ENCODE measurements around the gene PRKAG2.

Gene PRKAG2

GRCh38 chr7:151776446-151776845, 100.5 kb downstream of the PRKAG2 start:
- no peak for TF ChIP-seq CTCF (IDR thresholded peaks at IDR 0.05; ENCODE audit: low read depth, low read length, missing control alignments)
- no peak overlapping the region for H3K4me3 ChIP-seq (ENCODE audit: low read depth, low read length)
- no peak for DNase-seq (ENCODE audit: low read depth)
- in situ Hi-C loops (cut with HindIII; ENCODE audit: low sequenced_read_pairs): no loop called here

GRCh38 chr7:151775547-151776443, 101.1 kb downstream of the PRKAG2 start:
- in situ Hi-C loops (cut with HindIII; ENCODE audit: low sequenced_read_pairs): no loop called here
- no peak for TF ChIP-seq CTCF (IDR thresholded peaks at IDR 0.05; ENCODE audit: low read depth, low read length, missing control alignments)
- DNase-seq (ENCODE audit: low read depth): no peak
- no peak overlapping the region for H3K4me3 ChIP-seq (ENCODE audit: low read depth, low read length)

- DNase-seq (ENCODE audit: low read depth): no peak
- TF ChIP-seq CTCF (IDR thresholded peaks at IDR 0.05; ENCODE audit: low read depth, low read length, missing control alignments): no peak
- in situ Hi-C loops (cut with HindIII; ENCODE audit: low sequenced_read_pairs): no loop called here
- no peak overlapping the region for H3K4me3 ChIP-seq (ENCODE audit: low read depth, low read length)
Measured at GRCh38 chr7:151774951-151775350, 102.0 kb downstream of the PRKAG2 start.

- in situ Hi-C loops (cut with HindIII; ENCODE audit: low sequenced_read_pairs): no loop called here
- DNase-seq (ENCODE audit: low read depth): no peak
- TF ChIP-seq CTCF (IDR thresholded peaks at IDR 0.05; ENCODE audit: low read depth, low read length, missing control alignments): no peak
- no peak overlapping the region for H3K4me3 ChIP-seq (ENCODE audit: low read depth, low read length)
Measured at GRCh38 chr7:151773797-151774196, 103.1 kb downstream of the PRKAG2 start.

- no peak for TF ChIP-seq CTCF (IDR thresholded peaks at IDR 0.05; ENCODE audit: low read depth, low read length, missing control alignments)
- no peak overlapping the region for H3K4me3 ChIP-seq (ENCODE audit: low read depth, low read length)
- in situ Hi-C loops (cut with HindIII; ENCODE audit: low sequenced_read_pairs): no loop called here
- no peak for DNase-seq (ENCODE audit: low read depth)
Measured at GRCh38 chr7:151770232-151770631, 106.7 kb downstream of the PRKAG2 start.

GRCh38 chr7:151769188-151769821, 107.6 kb downstream of the PRKAG2 start:
- no peak overlapping the region for H3K4me3 ChIP-seq (ENCODE audit: low read depth, low read length)
- in situ Hi-C loops (cut with HindIII; ENCODE audit: low sequenced_read_pairs): no loop called here
- no peak for DNase-seq (ENCODE audit: low read depth)
- no peak for TF ChIP-seq CTCF (IDR thresholded peaks at IDR 0.05; ENCODE audit: low read depth, low read length, missing control alignments)
